Measurements from ENCODE around the gene DOCK9. TPM values are rescaled to one million over a fixed set of nuclear protein-coding genes. Genes with fewer than 3 reads are reported as not detected.

DOCK9 gene
- total RNA-seq, 1 donor from 2014 or later: 97.6 TPM

DNA sequence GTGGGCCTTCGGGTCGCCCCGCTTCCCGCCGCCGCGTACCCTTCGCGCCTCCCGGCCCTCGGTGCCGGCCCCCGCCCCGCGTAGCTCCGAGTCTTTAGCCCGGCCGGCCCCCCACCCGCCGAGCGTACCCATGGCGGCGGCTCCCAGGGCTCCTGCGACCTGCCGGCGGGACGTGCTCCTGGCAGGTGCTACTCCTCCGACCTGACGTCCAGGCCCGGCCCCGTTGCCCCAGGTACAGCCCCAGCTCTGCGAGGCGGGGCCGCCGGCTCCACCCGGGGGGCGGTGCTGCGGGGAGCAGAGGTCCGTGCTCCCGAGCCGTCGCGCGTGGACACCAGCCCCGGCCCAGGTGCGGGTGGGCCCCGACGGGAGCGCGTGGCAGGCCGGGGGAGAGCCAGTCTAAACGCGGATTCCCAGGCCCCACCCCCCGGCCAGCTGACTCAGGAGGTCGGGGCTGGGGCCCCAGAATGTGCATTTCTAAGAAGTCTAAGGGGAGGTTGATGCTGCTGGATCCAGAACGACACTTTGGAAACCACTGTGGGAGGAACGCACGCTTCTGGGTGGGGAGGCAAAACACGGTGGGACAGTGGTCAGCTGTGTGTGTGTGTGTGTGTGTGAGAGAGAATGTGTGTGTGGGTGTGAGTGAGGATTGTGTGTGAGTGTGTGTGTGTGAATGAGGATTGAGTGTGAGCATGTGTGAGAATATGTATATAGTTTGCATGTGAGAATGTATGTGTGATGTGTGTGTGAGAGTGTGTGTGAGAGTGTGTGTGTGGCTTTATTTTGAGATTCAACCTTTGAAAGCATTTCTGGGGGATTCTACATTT is 225.2 kb downstream of the DOCK9 start, which contains the start of gene SLC15A1:
Gene SLC15A1, minus strand, starts transcription at position 206 of the 824 bp plus-strand sequence. Its CDS starts 74 bp downstream, at position 132.
- intact Hi-C loops (cut with micrococcal nuclease): no loop called here

DNA sequence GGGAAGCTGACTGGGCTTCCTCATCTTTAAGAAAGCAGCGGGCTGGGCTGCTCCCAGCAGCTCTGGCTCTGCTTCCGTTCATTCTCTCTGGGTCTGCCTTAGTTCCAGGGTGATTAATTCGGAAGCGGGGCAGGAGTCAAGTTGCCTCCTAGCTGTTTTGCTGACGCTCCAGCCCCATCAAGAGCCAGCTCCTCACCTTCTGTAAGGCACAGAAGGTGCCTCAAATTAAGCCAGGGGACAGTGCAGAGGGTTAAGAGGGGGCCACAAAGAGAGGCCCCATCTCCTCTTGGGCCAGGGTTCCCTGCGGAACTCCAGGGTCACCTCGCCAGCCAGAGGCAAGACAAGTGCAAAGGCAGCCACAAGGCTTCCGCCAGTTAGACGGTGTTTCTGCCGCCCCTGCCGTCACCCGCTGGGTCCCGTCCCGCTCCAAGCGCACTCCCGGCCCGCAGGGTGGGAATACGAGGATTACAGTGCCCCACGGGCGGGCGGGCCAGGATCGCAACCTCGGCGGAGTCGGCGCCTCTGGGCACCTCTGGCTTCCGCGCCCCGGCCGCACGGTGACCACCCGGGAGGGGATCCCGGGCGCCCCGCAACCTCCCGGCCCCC is 225.9 kb downstream of the DOCK9 start:
- intact Hi-C loops (cut with micrococcal nuclease): no loop called here

DNA sequence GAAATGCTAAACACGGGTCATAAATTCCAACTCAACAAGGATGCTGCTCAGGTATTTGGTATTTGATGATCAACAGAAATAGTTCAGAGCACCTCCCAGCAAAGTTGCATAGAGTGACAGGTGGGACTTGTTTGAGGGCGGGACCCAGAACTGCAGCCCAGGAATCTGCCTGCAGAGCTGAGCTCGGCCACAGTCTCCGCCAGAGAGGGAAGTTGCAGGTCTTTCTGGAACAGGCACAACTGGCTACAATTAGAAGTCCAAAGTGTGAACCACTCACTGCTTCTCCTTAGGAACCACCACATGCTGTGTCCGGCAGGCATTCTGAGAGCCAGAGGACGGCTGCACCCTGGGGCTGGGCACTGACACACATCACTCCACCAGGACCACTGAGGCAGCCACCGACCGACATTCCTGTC is 226.5 kb downstream of the DOCK9 start:
- intact Hi-C loops (cut with micrococcal nuclease): no loop called here

DNA sequence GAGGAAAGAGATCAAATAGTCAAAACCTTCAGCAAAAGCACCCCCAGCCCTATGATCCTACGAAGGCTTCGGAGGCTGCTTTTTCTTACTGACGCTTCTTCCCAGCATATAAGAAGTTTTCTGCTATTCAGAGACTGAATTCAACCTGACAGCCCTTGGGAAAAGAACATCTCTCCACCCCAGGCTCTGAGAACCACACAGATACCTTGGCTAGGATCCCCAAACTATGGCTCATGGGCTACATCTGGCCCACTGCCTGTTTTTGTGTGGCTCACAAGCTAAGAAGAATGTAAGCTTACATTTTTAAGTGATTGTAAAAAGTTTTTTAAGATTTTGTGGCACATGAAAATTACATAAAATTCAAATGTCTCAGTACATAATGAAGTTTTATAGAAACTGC is 228.4 kb downstream of the DOCK9 start:
- intact Hi-C loops (cut with micrococcal nuclease): no loop called here

DNA sequence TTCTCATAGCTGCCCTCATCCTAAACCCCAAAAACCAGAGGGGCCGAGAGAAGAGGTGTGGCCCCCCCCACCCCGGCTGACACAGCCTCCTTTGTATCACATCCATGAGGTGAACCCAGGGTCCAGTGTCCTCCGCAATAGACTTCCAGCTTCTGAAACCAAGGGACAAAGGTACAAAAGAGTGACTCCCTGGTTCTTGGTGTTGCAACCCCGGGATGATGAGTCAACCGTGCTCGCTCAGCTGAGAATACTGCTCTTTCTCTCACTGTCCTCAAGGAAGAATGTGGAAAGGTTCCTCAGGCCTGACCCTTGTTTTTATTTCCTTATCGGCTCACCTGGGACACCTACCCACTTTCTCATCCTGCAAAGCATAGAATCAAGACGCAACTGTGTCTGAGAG is 230.9 kb downstream of the DOCK9 start:
- intact Hi-C loops (cut with micrococcal nuclease): no loop called here

Other genes with a start within 250 kb of the DOCK9 start
- gene SLC15A1, start 225.4 kb downstream of the DOCK9 start, total RNA-seq: not detected in 2 replicates
- gene UBAC2, start 222.8 kb upstream of the DOCK9 start, total RNA-seq: 49.7 and 50.0 TPM in 2 replicates

Measured in T-helper 1 cell treated with Interleukin-12 subunit alpha and Interleukin-12 subunit beta and Interleukin-4 antibody, amounts not matched to agents 30 ng/mL and 1 ng/mL, for 36 hours (primary cell).